Measurements from ENCODE around the gene MYOT. TPM values are rescaled to one million over a fixed set of nuclear protein-coding genes. Genes with fewer than 3 reads are reported as not detected.

Gene MYOT
- total and polyA plus RNA-seq, 10 of the 15 experiments (the other 5 are each of a cell fraction or from before 2014, with no cell fraction given) = 0.15 to 1.5 (median 0.53) TPM; not detected in 5

GRCh38 chr5:137836298-137836697 lies 31.4 kb upstream of the MYOT start:
- no peaks in the 10 kb centered on the region for H3K27me3 ChIP-seq (replicated peaks in 1 of 2; ENCODE audit: control insufficient read depth in 2 of 2, insufficient read depth in 2 of 2, low read length in 1 of 2)
- H3K4me1 ChIP-seq (ENCODE audit: control insufficient read depth, insufficient read depth, low read length) = no peaks in the 10 kb centered on the region
- ChIA-PET POLR2A (interaction anchor here (0.5 kb wide), 1 partner anchor 226 kb away, joined by 5 read pairs; no protein-coding TSS in a partner anchor), RAD21 (ENCODE audit: unreplicated experiment) (no interaction called here), SMC1A (ENCODE audit: uncharacterized antibody, unreplicated experiment) (interaction anchor here (1.1 to 2.4 kb wide), 3 partner anchors 9 to 57 kb away, joined by 3 to 6 read pairs (median 3); no protein-coding TSS in a partner anchor), CTCF (interaction anchor here (1.0 to 1.3 kb wide), 2 partner anchors 57 to 175 kb away, joined by 3 read pairs; no protein-coding TSS in a partner anchor)
- H3K4me3 ChIP-seq = no peak overlapping the region
- BruUV-seq (replicated peaks) = no TSS peak
- ATAC-seq = no peak
- H2AFZ ChIP-seq (ENCODE audit: control insufficient read depth, low read depth, low read length) = no peak overlapping the region
- no peaks in the 10 kb centered on the region for H3K79me2 ChIP-seq (ENCODE audit: control insufficient read depth, insufficient read depth, low read length)
- DNase-seq (ENCODE audit: low read depth, low spot score) = no peak
- H3K36me3 ChIP-seq (ENCODE audit: control insufficient read depth in 2 of 2, insufficient read depth in 2 of 2, low read length in 1 of 2) = no peaks in the 10 kb centered on the region
- WGBS (ENCODE audit: insufficient coverage, insufficient replicate concordance, low lambda C conversion rate, missing lambda C conversion rate) = 100% methylated on average over 1 of the region's 1 CpG
- no peak overlapping the region for H3K27ac ChIP-seq (ENCODE audit: control insufficient read depth, insufficient read depth)
- H3K9me3 ChIP-seq (replicated peaks; ENCODE audit: control insufficient read depth, insufficient read depth, low read length) = no peaks in the 10 kb centered on the region
- intact Hi-C loops (cut with micrococcal nuclease; ENCODE audit: unreplicated experiment) = no loop called here
- no peak overlapping the region for H3K9ac ChIP-seq (ENCODE audit: control insufficient read depth, insufficient read depth, low read length)
- no peak for FAIRE-seq
- in situ Hi-C loops (cut with MboI) = no loop called here
- no peak overlapping the region for H3K4me2 ChIP-seq (ENCODE audit: control insufficient read depth, insufficient read depth)
- H4K20me1 ChIP-seq (ENCODE audit: control insufficient read depth, insufficient read depth) = no peaks in the 10 kb centered on the region
- TF ChIP-seq TCF7 (IDR thresholded peaks at IDR 0.05; ENCODE audit: borderline replicate concordance) (no peak), RELB (IDR thresholded peaks at IDR 0.05; ENCODE audit: low read depth) (no peak), CBX3 (IDR thresholded peaks at IDR 0.05; ENCODE audit: borderline replicate concordance, low read depth) (no peak), ZNF687 (IDR thresholded peaks at IDR 0.05) (no peak), BCL11A (IDR thresholded peaks at IDR 0.05; ENCODE audit: low read depth, low read length) (no peak), CREM (IDR thresholded peaks at IDR 0.05; ENCODE audit: low read depth) (no peak), SPI1 (IDR thresholded peaks at IDR 0.05; ENCODE audit: borderline replicate concordance, insufficient read depth, low read depth, low read length) (no peak), HDGF (IDR thresholded peaks at IDR 0.05) (no peak), USF2 (IDR thresholded peaks at IDR 0.05; ENCODE audit: borderline replicate concordance, low read depth, low read length) (no peak), ZNF384 (IDR thresholded peaks at IDR 0.05; ENCODE audit: borderline replicate concordance, low read depth, low read length) (no peak), BRCA1 (IDR thresholded peaks at IDR 0.05; ENCODE audit: low read depth, low read length) (no peak)
- TF ChIP-seq, protein P1, sequence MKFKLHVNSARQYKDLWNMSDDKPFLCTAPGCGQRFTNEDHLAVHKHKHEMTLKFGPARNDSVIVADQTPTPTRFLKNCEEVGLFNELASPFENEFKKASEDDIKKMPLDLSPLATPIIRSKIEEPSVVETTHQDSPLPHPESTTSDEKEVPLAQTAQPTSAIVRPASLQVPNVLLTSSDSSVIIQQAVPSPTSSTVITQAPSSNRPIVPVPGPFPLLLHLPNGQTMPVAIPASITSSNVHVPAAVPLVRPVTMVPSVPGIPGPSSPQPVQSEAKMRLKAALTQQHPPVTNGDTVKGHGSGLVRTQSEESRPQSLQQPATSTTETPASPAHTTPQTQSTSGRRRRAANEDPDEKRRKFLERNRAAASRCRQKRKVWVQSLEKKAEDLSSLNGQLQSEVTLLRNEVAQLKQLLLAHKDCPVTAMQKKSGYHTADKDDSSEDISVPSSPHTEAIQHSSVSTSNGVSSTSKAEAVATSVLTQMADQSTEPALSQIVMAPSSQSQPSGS (IDR thresholded peaks at IDR 0.05; ENCODE audit: low read length) = no peak
- TF ChIP-seq, protein P2, sequence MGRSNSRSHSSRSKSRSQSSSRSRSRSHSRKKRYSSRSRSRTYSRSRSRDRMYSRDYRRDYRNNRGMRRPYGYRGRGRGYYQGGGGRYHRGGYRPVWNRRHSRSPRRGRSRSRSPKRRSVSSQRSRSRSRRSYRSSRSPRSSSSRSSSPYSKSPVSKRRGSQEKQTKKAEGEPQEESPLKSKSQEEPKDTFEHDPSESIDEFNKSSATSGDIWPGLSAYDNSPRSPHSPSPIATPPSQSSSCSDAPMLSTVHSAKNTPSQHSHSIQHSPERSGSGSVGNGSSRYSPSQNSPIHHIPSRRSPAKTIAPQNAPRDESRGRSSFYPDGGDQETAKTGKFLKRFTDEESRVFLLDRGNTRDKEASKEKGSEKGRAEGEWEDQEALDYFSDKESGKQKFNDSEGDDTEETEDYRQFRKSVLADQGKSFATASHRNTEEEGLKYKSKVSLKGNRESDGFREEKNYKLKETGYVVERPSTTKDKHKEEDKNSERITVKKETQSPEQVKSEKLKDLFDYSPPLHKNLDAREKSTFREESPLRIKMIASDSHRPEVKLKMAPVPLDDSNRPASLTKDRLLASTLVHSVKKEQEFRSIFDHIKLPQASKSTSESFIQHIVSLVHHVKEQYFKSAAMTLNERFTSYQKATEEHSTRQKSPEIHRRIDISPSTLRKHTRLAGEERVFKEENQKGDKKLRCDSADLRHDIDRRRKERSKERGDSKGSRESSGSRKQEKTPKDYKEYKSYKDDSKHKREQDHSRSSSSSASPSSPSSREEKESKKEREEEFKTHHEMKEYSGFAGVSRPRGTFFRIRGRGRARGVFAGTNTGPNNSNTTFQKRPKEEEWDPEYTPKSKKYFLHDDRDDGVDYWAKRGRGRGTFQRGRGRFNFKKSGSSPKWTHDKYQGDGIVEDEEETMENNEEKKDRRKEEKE (IDR thresholded peaks at IDR 0.05) = no peak
